HEK293 (cell line): Measurements from ENCODE around the gene BCDIN3D.
A peak's percentile ranks its signal among the peaks of the same experiment; 100 is the strongest.

ENCODE experiments used
- CTCF ChIA-PET: fragments of 350-600 bp; formaldehyde crosslinking; extraction: SDS; loops from one replicate; lab custom pipeline; 2021; ENCODE audit warnings: antibody characterized with exemption; lab: Yijun Ruan, JAX
- POLR2A ChIA-PET: fragments of 300-600 bp; formaldehyde crosslinking; extraction: SDS; loops from one replicate; lab custom pipeline; 2020; ENCODE audit warnings: antibody characterized with exemption, inconsistent platforms; lab: Yijun Ruan, JAX
- H3K27ac ChIP-seq: fragments of 200-500 bp; sonication (Bioruptor generic); 2 replicates; pipeline ENCODE4 v1.5.1; 2014; ENCODE audit warnings: low read depth, low read length, control low read depth, inconsistent platforms; ENCODE audit errors: extremely low read depth
- H3K36me3 ChIP-seq, 2 experiments: fragments of 200-500 bp in 1 of 2; sonication (Bioruptor generic) in 1 of 2; 1 replicate in 1 of 2; 2 replicates in 1 of 2; pipeline ENCODE4 v1.5.1; 2014 to 2017; ENCODE audit warnings: inconsistent platforms in 2 of 2, low read length in 2 of 2; ENCODE audit not compliant: control insufficient read depth in 2 of 2, insufficient read depth in 1 of 2
- H3K4me1 ChIP-seq: fragments of 200-500 bp; sonication (Bioruptor generic); 2 replicates; pipeline ENCODE4 v1.5.1; 2014; ENCODE audit warnings: mild to moderate bottlenecking, low read length, inconsistent platforms; ENCODE audit not compliant: control insufficient read depth, insufficient read depth
- H3K4me3 ChIP-seq: 2 replicates; pipeline ENCODE4 v1.5.1; 2011; ENCODE audit warnings: low read depth, mild to moderate bottlenecking, control low read depth, low read length, moderate library complexity
- H3K9me3 ChIP-seq: fragments of 200-500 bp; sonication (Bioruptor generic); 2 replicates; pipeline ENCODE4 v1.5.1; 2014; ENCODE audit warnings: low read depth, low read length, inconsistent platforms; ENCODE audit not compliant: control insufficient read depth, insufficient read depth
- GLI2 ChIP-seq: fragments of 450-650 bp; formaldehyde crosslinking; IDR thresholded peaks from 2 replicates; pipeline ENCODE4; 2017; ENCODE audit warnings: missing biosample characterization, missing genetic modification characterization, low read depth, borderline replicate concordance
- GLIS1 ChIP-seq: fragments of 450-650 bp; formaldehyde crosslinking; IDR thresholded peaks from 2 replicates; pipeline ENCODE4 v1.5.1; 2016; ENCODE audit warnings: missing biosample characterization, missing genetic modification characterization
- GLIS2 ChIP-seq: fragments of 450-650 bp; formaldehyde crosslinking; IDR thresholded peaks from 2 replicates; pipeline ENCODE4 v1.5.1; 2016; ENCODE audit warnings: missing biosample characterization, missing genetic modification characterization
- MYNN ChIP-seq: fragments of 450-650 bp; formaldehyde crosslinking; IDR thresholded peaks from 2 replicates; pipeline ENCODE4 v1.5.1; 2016; ENCODE audit warnings: missing biosample characterization, missing genetic modification characterization, borderline replicate concordance
- RBAK ChIP-seq: fragments of 450-650 bp; formaldehyde crosslinking; IDR thresholded peaks from 2 replicates; pipeline ENCODE4 v1.5.1; 2016; ENCODE audit warnings: missing biosample characterization, missing genetic modification characterization
- ZIC2 ChIP-seq: fragments of 450-650 bp; formaldehyde crosslinking; IDR thresholded peaks from 2 replicates; pipeline ENCODE4 v1.5.1; 2016; ENCODE audit warnings: missing biosample characterization, missing genetic modification characterization
- ZNF121 ChIP-seq: fragments of 450-650 bp; formaldehyde crosslinking; IDR thresholded peaks from 2 replicates; pipeline ENCODE4 v1.5.1; 2016; ENCODE audit warnings: missing biosample characterization, missing genetic modification characterization
- ZNF18 ChIP-seq: fragments of 450-650 bp; formaldehyde crosslinking; IDR thresholded peaks from 2 replicates; pipeline ENCODE4 v1.5.1; 2016; ENCODE audit warnings: missing biosample characterization, missing genetic modification characterization
- ZNF214 ChIP-seq: fragments of 450-650 bp; formaldehyde crosslinking; IDR thresholded peaks from 2 replicates; pipeline ENCODE4 v1.5.1; 2017; ENCODE audit warnings: missing biosample characterization, mild to moderate bottlenecking, missing genetic modification characterization, borderline replicate concordance
- ZNF433 ChIP-seq: fragments of 450-650 bp; formaldehyde crosslinking; IDR thresholded peaks from 2 replicates; pipeline ENCODE4 v1.5.1; 2016; ENCODE audit warnings: missing biosample characterization, missing genetic modification characterization, low read depth
- ZNF555 ChIP-seq: fragments of 450-650 bp; formaldehyde crosslinking; conservative IDR thresholded peaks from 2 replicates; pipeline ENCODE4 v1.5.1; 2017; ENCODE audit warnings: missing biosample characterization, mild to moderate bottlenecking, missing genetic modification characterization, inconsistent platforms
- ZNF791 ChIP-seq: fragments of 450-650 bp; formaldehyde crosslinking; IDR thresholded peaks from 2 replicates; pipeline ENCODE4 v1.5.1; 2016; ENCODE audit warnings: missing biosample characterization, missing genetic modification characterization
- TF ChIP-seq, protein P1 (sequence below): fragments of 450-650 bp; formaldehyde crosslinking; IDR thresholded peaks from 2 replicates; pipeline ENCODE4 v1.5.1; 2017; ENCODE audit warnings: missing biosample characterization, mild to moderate bottlenecking, missing genetic modification characterization, moderate library complexity
- TF ChIP-seq, protein P2 (sequence below): fragments of 450-650 bp; formaldehyde crosslinking; IDR thresholded peaks from 2 replicates; pipeline ENCODE4 v1.5.1; 2017; ENCODE audit warnings: missing biosample characterization, missing genetic modification characterization
- TF ChIP-seq, protein P3 (sequence below): fragments of 450-650 bp; formaldehyde crosslinking; IDR thresholded peaks from 2 replicates; pipeline ENCODE4 v1.5.1; 2016; ENCODE audit warnings: missing biosample characterization, missing genetic modification characterization
- TF ChIP-seq, protein P4 (sequence below): IDR thresholded peaks from 2 replicates; pipeline ENCODE4 v1.6.1; 2011; ENCODE audit warnings: mild to moderate bottlenecking, low read depth, low read length, borderline replicate concordance
- TF ChIP-seq, protein P5 (sequence below): fragments of 450-650 bp; formaldehyde crosslinking; IDR thresholded peaks from 2 replicates; pipeline ENCODE4 v1.5.1; 2016; ENCODE audit warnings: missing biosample characterization, missing genetic modification characterization

Gene BCDIN3D

GRCh38 chr12:49796606-49797448 is 46.1 kb downstream of the BCDIN3D start:
- Histone ChIP-seq H3K9me3 (no peaks in the 10 kb centered on the region), H3K4me1 (no peaks in the 10 kb centered on the region), H3K4me3 (no peak overlapping the region), H3K27ac (no peak overlapping the region), H3K36me3 (peaks cover 0 to 92% of the 10 kb centered on the region in 2 experiments; a peak in 2 of 3 replicates)
- POLR2A ChIA-PET = interaction anchor here (0.6 to 0.9 kb wide), 2 partner anchors 31 to 1521 kb away, joined by 3 to 4 read pairs; partner anchors contain the start of gene NCKAP5L
- TF ChIP-seq MYNN (tag by site-specific recombination) (no peak), ZNF791 (no peak), GLI2 (tag by site-specific recombination) (no peak), ZNF18 (tag by site-specific recombination) (no peak), ZIC2 (tag by site-specific recombination) (peak; percentile 43), GLIS2 (tag by site-specific recombination) (peak; percentile 44; the same call in 1 of the 2 replicates), ZNF555 (no peak), RBAK (tag by site-specific recombination) (no peak), ZNF433 (tag by site-specific recombination) (no peak), ZNF214 (tag by site-specific recombination) (no peak), GLIS1 (peak; percentile 86), ZNF121 (tag by site-specific recombination) (no peak)
- TF ChIP-seq, protein P1, sequence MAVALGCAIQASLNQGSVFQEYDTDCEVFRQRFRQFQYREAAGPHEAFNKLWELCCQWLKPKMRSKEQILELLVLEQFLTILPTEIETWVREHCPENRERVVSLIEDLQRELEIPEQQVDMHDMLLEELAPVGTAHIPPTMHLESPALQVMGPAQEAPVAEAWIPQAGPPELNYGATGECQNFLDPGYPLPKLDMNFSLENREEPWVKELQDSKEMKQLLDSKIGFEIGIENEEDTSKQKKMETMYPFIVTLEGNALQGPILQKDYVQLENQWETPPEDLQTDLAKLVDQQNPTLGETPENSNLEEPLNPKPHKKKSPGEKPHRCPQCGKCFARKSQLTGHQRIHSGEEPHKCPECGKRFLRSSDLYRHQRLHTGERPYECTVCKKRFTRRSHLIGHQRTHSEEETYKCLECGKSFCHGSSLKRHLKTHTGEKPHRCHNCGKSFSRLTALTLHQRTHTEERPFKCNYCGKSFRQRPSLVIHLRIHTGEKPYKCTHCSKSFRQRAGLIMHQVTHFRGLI (tag by site-specific recombination) = no peak
- TF ChIP-seq, protein P2, sequence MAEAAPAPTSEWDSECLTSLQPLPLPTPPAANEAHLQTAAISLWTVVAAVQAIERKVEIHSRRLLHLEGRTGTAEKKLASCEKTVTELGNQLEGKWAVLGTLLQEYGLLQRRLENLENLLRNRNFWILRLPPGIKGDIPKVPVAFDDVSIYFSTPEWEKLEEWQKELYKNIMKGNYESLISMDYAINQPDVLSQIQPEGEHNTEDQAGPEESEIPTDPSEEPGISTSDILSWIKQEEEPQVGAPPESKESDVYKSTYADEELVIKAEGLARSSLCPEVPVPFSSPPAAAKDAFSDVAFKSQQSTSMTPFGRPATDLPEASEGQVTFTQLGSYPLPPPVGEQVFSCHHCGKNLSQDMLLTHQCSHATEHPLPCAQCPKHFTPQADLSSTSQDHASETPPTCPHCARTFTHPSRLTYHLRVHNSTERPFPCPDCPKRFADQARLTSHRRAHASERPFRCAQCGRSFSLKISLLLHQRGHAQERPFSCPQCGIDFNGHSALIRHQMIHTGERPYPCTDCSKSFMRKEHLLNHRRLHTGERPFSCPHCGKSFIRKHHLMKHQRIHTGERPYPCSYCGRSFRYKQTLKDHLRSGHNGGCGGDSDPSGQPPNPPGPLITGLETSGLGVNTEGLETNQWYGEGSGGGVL (tag by site-specific recombination) = no peak
- TF ChIP-seq, protein P3, sequence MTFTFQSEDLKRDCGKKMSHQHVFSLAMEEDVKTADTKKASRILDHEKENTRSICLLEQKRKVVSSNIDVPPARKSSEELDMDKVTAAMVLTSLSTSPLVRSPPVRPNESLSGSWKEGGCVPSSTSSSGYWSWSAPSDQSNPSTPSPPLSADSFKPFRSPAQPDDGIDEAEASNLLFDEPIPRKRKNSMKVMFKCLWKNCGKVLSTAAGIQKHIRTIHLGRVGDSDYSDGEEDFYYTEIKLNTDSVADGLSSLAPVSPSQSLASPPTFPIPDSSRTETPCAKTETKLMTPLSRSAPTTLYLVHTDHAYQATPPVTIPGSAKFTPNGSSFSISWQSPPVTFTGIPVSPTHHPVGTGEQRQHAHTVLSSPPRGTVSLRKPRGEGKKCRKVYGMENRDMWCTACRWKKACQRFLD = no peak
- TF ChIP-seq, protein P4, sequence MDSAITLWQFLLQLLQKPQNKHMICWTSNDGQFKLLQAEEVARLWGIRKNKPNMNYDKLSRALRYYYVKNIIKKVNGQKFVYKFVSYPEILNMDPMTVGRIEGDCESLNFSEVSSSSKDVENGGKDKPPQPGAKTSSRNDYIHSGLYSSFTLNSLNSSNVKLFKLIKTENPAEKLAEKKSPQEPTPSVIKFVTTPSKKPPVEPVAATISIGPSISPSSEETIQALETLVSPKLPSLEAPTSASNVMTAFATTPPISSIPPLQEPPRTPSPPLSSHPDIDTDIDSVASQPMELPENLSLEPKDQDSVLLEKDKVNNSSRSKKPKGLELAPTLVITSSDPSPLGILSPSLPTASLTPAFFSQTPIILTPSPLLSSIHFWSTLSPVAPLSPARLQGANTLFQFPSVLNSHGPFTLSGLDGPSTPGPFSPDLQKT = no peak
- TF ChIP-seq, protein P5, sequence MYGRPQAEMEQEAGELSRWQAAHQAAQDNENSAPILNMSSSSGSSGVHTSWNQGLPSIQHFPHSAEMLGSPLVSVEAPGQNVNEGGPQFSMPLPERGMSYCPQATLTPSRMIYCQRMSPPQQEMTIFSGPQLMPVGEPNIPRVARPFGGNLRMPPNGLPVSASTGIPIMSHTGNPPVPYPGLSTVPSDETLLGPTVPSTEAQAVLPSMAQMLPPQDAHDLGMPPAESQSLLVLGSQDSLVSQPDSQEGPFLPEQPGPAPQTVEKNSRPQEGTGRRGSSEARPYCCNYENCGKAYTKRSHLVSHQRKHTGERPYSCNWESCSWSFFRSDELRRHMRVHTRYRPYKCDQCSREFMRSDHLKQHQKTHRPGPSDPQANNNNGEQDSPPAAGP (tag by site-specific recombination) = no peak
- CTCF ChIA-PET = interaction anchor here (0.6 to 2.0 kb wide), 3 partner anchors 19 to 170 kb away, joined by 3 to 7 read pairs (median 5); no protein-coding TSS in a partner anchor
